ENCODE results near the gene PIAS4.

PIAS4 gene

GRCh38 chr19:4042731-4043082 is 35.2 kb downstream of the PIAS4 start:
- no peak for DNase-seq (ENCODE audit: low read depth)

GRCh38 chr19:4043401-4043800 is 35.9 kb downstream of the PIAS4 start:
- no peak for DNase-seq (ENCODE audit: low read depth)

DNA sequence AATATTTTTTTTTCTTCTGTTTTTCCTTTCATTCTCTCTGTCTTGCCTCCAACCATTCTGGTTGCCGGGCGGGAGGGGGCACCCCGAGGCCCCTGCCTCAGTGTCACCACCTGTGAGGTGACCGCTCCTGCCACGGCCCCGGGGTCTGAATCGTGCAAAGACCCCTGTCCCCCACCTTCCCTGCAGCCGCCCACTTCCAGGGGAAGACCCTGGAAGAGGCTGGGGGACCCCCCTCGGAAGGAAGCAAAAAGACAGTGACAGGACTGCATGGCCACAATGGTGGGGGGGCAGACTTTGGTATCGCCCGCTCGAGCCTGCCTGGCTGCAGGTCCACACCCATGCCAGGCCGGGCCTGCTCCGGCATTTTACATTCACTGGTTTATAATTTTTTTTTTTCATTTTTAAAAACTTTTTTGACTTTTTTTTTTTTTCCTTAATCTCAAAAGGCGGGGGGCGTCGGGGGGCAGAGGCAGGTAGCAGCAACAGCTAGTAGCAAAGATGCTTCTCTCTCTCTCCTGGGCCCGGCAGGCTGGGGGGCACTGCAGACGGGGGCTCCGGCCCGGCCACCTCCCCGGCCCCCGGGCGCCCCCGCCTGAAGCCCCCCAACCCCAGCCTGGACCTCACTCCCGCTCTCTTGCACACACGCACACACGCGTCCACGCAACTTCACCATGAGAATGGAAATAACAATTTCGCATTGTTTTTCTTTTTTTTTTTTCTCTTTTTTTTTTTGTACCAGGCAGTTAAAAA is 36.6 kb downstream of the PIAS4 start:
- DNase-seq (ENCODE audit: low read depth): no peak

- no peak for DNase-seq (ENCODE audit: low read depth)
These were observed 37.5 kb downstream of the PIAS4 start for GRCh38 chr19:4044990-4045465.

- DNase-seq (ENCODE audit: low read depth): no peak
These were observed 38.2 kb downstream of the PIAS4 start for GRCh38 chr19:4045597-4046361.

- DNase-seq (ENCODE audit: low read depth): no peak
These were observed 38.8 kb downstream of the PIAS4 start for GRCh38 chr19:4046362-4046691.

- no peak for DNase-seq (ENCODE audit: low read depth)
These were observed 39.6 kb downstream of the PIAS4 start for GRCh38 chr19:4046946-4047683.

DNA sequence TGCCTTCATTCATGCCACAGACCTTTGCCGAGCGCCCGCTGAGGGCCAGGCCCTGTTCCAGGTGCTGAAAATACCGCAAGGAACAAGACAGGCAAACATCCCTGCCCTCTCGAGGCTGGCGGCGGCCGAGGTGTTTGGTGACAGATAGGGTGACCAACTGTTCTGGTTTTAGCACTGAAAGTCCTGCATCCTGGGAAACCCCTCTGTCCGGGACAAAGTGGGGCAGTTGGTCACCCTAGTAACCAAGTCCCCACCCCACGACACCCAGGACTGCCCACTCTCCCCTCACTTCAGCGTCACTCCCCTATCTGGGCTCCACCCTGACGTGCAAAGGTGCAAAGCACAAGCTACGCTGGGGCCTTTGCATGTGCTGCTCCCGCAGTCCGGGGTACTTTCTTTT is 41.9 kb downstream of the PIAS4 start:
- DNase-seq (ENCODE audit: low read depth): no peak

DNA sequence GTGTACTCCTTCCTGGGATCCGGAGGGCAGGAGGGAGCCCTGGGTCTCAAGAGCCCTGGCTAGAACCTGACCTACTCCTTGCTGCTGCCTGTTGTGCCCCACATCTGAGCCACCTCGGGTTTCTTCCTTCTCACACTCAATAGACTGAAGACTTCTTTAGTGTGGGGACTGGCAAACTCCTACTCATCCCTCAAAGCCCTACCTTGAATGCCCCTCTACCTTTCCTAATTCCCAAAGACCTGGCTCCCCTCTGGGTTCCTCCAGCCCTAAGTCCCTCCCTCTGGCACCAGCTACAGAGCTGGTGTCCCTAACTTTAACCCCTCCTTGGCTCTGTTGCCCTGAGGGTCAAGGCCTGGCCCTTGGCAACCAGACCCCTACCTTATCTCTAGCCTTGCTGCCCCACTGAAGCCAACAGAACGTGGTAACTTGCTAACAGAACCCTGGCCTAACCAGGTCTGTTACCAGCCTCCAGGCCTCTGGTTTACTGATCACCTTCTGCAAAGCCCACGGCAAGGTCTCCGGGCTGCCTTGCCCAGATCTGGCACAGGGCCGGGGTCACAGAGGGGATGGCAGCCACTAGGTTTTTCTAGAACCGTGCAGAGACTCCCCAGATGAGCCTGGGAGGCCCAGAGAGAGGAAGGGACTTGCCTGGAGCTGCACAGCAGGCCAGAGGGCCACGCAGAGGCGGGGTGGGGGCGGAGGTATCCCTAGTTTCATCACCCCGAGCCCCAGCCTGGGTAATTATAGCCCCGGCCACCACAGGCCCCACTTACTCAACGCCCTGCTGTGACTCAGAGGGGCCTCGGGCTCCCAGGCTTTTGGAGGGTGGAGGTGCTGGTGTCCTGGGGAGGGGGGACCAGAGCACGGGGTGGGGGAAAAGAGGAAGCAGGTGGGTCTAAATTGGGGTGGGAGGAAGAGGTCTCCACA is 43.9 kb downstream of the PIAS4 start:
- DNase-seq (ENCODE audit: low read depth): no peak

DNA sequence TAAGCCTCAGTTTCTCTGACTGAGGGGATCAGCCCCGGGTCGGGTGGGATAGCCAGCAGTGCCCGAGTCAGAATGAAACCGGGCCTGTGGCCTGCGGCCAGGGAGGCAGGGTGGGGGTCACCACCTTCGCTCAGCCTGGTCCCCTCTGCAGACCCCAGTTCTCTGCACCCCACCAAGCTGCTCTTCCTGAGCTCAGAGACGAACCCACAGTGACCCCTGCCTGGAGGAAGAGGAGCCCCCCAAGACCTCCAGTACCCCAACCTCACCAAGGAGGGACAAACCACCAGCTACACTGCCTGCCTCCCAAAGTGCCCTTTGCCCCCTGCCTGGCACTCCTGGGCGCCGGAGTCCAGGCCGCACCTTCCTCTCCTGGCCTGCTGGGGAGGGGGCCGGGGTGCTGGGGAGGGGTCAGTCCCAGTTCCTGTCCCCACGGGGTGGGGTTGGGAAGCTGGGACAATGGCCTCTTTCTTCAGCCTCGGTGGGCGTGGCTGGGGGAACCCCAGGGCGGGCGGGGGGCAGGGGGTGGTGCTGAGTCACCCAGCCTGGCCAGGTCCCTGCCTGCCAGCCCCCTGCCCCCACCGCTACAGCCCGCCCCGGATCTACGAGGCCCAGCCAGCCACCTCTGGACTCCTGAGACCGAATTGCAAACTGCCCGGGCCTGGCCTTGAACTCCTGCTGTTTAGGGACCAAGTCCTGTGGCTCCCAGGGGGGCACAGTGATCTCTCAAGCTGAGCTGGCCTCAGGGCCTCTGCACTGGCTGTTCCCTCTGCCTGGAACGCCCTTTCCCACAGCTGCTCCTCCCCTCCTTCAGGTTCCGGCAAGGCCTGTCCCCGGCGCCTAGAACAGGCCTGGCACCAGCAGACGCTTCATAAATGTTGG is 44.8 kb downstream of the PIAS4 start:
- no peak for DNase-seq (ENCODE audit: low read depth)

DNA sequence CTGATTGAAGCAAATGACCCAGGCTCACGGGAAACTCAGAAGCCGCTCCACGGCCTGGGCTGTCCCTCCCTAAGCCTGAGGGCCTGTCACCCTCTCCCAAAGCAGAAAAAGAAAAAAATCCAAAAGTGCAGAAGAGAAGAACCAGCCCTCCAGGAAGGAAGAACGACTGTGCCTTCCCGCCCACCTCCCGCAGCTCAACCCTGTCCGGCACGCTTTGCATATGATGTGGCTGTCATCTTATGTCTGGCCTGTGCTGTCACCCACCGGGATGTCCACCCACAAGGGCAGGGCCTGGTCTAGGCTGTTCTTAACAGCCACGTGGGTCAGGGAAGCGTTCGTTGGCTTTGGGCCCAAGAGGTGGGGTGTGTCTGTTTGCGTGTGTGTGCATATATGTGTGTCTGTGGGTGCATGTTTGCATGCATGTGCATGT is 45.5 kb downstream of the PIAS4 start:
- no peak for DNase-seq (ENCODE audit: low read depth)

GRCh38 chr19:4053423-4054324 is 46.1 kb downstream of the PIAS4 start:
- DNase-seq (ENCODE audit: low read depth): no peak

GRCh38 chr19:4054441-4055208 is 47.1 kb downstream of the PIAS4 start:
- DNase-seq (ENCODE audit: low read depth): no peak

DNA sequence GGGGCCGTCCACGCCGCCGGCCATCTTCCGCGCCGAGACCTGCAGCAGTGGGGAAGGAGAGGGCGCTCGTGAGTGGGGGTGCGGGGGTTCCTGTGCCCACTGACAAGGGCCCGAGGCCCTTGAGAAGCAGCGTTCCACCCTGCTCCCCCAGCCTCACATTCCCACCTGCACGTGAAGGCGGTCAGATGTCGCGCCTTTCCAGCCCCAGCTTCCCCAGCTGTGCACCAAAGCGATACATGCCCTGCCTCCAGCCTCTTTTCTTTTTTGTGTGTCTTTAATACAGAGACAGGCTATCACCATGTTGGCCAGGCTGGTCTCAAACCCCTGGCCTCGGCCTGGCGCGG is 47.6 kb downstream of the PIAS4 start:
- no peak for DNase-seq (ENCODE audit: low read depth)

- no peak for DNase-seq (ENCODE audit: low read depth)
These were observed 50.6 kb downstream of the PIAS4 start for GRCh38 chr19:4057931-4058692.

DNA sequence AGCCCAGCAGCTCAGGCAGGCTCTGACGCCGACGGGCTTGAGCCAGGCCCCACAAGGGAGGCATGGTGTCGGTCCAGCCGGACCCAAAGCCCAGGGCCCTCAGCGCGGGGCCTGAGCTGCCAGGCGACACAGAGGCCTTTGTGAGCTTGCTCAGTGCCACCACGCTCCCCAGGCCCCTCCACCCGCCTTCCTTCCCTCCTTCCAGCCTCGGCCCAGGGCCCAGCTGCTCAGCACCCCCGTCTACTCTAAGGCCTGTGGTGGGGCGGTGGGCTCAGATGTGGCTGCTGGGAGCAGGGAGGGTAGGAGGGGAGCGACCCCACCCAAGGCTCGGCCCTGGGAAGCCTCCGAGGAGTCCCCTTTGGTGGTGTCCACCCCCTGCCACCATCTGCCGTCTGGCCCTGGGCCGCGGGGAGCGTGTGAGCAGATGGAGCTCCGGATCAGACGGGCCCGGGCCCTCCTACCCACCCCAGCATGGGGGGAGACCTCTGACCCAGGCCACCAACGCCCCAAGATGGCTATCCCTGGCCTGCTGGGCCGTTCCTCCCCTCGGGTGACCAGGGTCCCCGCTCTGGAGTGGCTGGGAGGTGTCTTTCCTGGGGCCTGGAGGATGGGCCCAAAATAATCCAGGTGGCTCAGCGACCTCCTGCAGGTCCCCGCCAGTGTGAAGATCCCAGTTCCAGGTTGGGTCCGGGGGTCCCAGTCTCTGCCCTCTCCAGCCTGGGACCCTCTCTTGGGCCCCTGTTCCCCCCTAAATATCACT is 51.3 kb downstream of the PIAS4 start:
- no peak for DNase-seq (ENCODE audit: low read depth)

GRCh38 chr19:4059453-4059871 is 51.9 kb downstream of the PIAS4 start:
- no peak for DNase-seq (ENCODE audit: low read depth)
